ENCODE measurements around the gene CFAP141. TPM values are rescaled to one million over a fixed set of nuclear protein-coding genes. Genes with fewer than 3 reads are reported as not detected.

The CFAP141 gene
- total RNA-seq, 6 experiments from 2014 or later = not detected

DNA sequence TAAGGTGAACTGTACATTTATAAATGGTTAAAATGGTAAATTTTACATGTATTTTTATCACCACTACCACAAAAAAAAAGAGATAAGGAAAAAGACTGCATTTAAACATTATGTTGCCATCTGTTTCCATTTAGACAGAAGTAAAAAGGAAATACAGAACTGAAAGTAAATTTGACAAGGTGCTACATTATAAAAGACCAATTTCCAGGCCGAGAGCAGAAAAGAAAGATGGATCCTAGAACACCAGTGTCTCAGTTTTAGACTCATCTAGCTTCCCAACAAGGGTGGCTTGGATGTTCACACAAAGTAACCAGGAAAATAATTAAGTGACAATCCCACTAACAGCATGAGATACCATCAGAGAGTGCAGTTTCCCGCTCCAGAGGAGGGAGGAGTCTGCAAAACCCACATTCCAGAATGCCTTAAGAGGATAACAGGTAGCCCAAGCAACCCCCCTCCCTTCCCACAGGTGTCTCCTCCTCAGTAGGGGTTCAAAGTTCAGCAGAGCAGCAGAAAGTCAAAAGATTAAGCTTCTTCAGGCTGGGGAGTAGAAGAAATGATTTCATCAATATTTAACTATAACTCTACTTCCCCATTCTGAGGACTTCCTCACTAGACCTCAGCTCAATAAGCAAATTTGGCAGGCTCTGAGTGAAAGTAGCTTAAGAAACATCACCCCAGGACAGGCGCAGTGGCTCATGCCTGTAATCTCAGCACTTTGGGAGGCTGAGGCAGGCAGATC lies 26.0 kb downstream of the CFAP141 start:
- Histone ChIP-seq H3K36me3 (peaks cover 0 to 5% (median 0%) of the 10 kb centered on the region in 4 donors), H3K9me3 (no peaks in the 10 kb centered on the region), H3K4me3 (no peak overlapping the region), H3K27me3 (no peaks in the 10 kb centered on the region), H3K27ac (peak overlapping the region in 2 of 3 donors; percentile 79 to 84), H3K4me1 (peaks cover 3 to 69% (median 19%) of the 10 kb centered on the region in 4 donors)
- intact Hi-C loops (cut with DNase I) = no loop called here
- 54% methylated on average over 3 of the region's 3 CpGs for WGBS (ENCODE audit: insufficient coverage, low coverage, low lambda C conversion rate, missing lambda C conversion rate)
- ATAC-seq = no peak
- DNase-seq = no peak
- TF ChIP-seq, protein P1, sequence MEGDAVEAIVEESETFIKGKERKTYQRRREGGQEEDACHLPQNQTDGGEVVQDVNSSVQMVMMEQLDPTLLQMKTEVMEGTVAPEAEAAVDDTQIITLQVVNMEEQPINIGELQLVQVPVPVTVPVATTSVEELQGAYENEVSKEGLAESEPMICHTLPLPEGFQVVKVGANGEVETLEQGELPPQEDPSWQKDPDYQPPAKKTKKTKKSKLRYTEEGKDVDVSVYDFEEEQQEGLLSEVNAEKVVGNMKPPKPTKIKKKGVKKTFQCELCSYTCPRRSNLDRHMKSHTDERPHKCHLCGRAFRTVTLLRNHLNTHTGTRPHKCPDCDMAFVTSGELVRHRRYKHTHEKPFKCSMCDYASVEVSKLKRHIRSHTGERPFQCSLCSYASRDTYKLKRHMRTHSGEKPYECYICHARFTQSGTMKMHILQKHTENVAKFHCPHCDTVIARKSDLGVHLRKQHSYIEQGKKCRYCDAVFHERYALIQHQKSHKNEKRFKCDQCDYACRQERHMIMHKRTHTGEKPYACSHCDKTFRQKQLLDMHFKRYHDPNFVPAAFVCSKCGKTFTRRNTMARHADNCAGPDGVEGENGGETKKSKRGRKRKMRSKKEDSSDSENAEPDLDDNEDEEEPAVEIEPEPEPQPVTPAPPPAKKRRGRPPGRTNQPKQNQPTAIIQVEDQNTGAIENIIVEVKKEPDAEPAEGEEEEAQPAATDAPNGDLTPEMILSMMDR (IDR thresholded peaks at IDR 0.05) = no peak
- no peak for TF ChIP-seq POLR2A (IDR thresholded peaks at IDR 0.05)

DNA sequence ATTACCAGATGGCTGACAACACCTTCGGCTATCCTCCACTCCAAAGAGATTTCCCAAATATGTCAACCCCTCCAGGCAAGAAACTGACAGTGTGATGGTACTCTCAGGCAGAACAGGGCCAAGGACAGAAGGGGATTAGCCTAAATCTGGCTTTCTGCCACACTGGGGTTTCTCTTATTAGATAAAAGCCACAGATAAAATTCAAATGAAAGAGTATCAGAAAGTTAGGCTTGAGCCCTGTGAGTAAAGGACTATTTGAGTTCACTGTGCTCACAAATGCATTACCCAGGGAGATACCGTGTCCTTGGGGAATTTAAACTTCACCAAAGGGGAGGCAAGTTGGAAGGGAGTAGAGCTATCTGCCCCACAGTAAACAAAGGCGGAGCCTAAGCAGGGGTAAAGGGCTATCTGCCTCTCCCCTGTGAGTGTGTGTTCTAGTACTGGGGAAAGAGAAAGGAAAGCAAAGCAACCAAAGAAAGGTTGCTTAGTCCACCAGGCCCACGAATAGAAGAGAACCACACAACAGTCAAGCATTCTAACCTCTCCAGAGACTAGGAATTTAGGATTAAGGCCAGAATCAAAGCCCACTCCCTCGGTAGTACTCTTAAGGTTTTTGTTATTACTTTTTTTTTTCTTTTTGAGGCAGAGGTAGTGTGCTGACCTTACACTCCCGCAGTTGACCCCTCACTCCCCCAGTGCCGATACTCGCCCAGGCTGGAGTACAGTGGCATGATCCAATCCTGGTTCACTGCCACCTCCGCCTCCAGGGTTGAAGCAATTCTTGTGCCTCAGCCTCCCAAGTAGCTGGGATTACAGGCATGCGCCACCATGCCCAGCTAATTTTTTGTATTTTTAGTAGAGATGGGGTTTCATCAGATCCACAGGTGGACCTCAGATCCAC lies 27.0 kb downstream of the CFAP141 start:
- H3K36me3 ChIP-seq = peaks cover 0 to 5% (median 0%) of the 10 kb centered on the region in 4 donors
- H3K9me3 ChIP-seq = no peaks in the 10 kb centered on the region
- DNase-seq (peak in 2 of 3 donors; percentile 65 to 81), ATAC-seq (peak; percentile 52 to 77 (median 68))
- peak overlapping the region in 2 of 3 donors; percentile 14 to 35 for H3K4me3 ChIP-seq
- WGBS (ENCODE audit: insufficient coverage, low coverage, low lambda C conversion rate, missing lambda C conversion rate) = 24% methylated on average over 10 of the region's 10 CpGs
- H3K4me1 ChIP-seq = peaks cover 3 to 69% (median 19%) of the 10 kb centered on the region in 4 donors
- peak; percentile 36 for TF ChIP-seq POLR2A (IDR thresholded peaks at IDR 0.05)
- TF ChIP-seq, protein P1 (IDR thresholded peaks at IDR 0.05) = no peak
- H3K27me3 ChIP-seq = no peaks in the 10 kb centered on the region
- H3K27ac ChIP-seq = peak overlapping the region in 2 of 3 donors; percentile 79 to 84
- intact Hi-C loops (cut with DNase I) = no loop called here

DNA sequence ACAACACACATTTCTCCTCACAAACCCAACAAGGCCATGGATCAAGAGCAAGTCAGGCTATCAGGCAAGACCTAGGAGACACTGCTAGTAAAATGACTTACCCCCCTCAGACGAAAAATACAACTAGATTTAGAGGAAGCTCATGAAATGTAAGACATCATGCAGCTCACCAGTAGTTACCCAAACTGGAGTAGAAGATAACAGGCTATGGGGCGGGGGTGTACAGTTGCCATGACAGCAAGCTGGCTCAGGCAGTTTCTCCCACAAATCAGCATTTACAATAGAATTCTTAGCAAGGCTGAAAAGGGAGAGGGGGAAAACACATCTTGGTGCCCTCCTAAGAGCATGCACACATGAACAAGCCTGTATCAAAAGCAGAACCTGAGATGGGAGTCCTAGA lies 28.1 kb downstream of the CFAP141 start:
- no peak overlapping the region for H3K4me3 ChIP-seq
- intact Hi-C loops (cut with DNase I) = no loop called here
- WGBS (ENCODE audit: insufficient coverage, low coverage, low lambda C conversion rate, missing lambda C conversion rate) = 56% methylated on average over 2 of the region's 2 CpGs
- ATAC-seq (no peak), DNase-seq (no peak)
- TF ChIP-seq POLR2A (IDR thresholded peaks at IDR 0.05) = no peak
- TF ChIP-seq, protein P1 (IDR thresholded peaks at IDR 0.05) = no peak
- H3K27ac ChIP-seq = peak overlapping the region in 1 of 3 donors; percentile 84
- no peaks in the 10 kb centered on the region for H3K9me3 ChIP-seq
- no peaks in the 10 kb centered on the region for H3K27me3 ChIP-seq
- H3K36me3 ChIP-seq = peaks cover 0 to 16% (median 10%) of the 10 kb centered on the region in 4 donors
- H3K4me1 ChIP-seq = peaks cover 3 to 68% (median 19%) of the 10 kb centered on the region in 4 donors

DNA sequence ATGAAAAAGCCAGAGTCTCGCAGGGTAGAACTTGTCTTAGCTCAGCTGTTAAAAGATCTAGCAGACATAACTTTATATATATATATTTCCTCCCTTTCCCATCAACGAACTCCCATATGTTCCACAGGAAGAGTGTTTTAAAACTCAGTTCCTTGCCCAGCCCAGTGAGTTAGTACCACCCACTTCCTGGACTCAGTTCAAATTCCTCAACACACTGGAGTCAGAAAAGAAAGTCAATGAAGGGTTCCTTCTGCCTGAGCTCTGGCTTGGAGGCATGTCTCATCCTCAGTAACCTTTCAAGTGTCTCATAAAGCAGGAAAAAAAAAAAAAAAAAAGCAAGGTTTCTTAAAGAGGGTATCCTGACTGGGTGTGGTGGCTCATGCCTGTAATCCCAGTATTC lies 29.8 kb downstream of the CFAP141 start:
- H3K9me3 ChIP-seq = no peaks in the 10 kb centered on the region
- DNase-seq (no peak), ATAC-seq (peak; percentile 16 to 20 (median 18))
- H3K4me3 ChIP-seq = no peak overlapping the region
- no peak overlapping the region for H3K27ac ChIP-seq
- intact Hi-C loops (cut with DNase I) = no loop called here
- peaks cover 6 to 33% (median 21%) of the 10 kb centered on the region in 4 donors for H3K36me3 ChIP-seq
- H3K27me3 ChIP-seq = no peaks in the 10 kb centered on the region
- WGBS (ENCODE audit: insufficient coverage, low coverage, low lambda C conversion rate, missing lambda C conversion rate) = 29% methylated on average over 2 of the region's 2 CpGs
- peaks cover 3 to 62% (median 19%) of the 10 kb centered on the region in 4 donors for H3K4me1 ChIP-seq
- TF ChIP-seq, protein P1 (IDR thresholded peaks at IDR 0.05) = no peak
- TF ChIP-seq POLR2A (IDR thresholded peaks at IDR 0.05) = no peak

All from right lobe of liver (tissue), 6 donors.